Nephron (organoid): ENCODE measurements around the gene SLC48A1.

Experiments
- H3K27ac Mint-ChIP-seq, 3 experiments: 2 replicates each; pipeline ENCODE4 v1.8.0; 2020; ENCODE audit warnings: mixed read lengths in 3 of 3, mild to moderate bottlenecking in 2 of 3, moderate library complexity in 1 of 3
- H3K27me3 Mint-ChIP-seq: 2 replicates; pipeline ENCODE4 v1.8.0; 2021; ENCODE audit warnings: low read depth, mild to moderate bottlenecking, moderate library complexity, mixed read lengths
- H3K36me3 Mint-ChIP-seq: 2 replicates; pipeline ENCODE4 v1.8.0; 2020; ENCODE audit warnings: low read depth, mixed read lengths
- H3K4me1 Mint-ChIP-seq: 2 replicates; pipeline ENCODE4 v1.8.0; 2020; ENCODE audit warnings: mixed read lengths
- H3K4me3 Mint-ChIP-seq, 3 experiments: 2 replicates each; pipeline ENCODE4 v1.8.0; 2020; ENCODE audit warnings: mild to moderate bottlenecking in 3 of 3, mixed read lengths in 3 of 3, moderate library complexity in 2 of 3
- H3K9me3 Mint-ChIP-seq: 2 replicates; pipeline ENCODE4 v1.8.0; 2020; ENCODE audit warnings: mixed read lengths
- TF ChIP-seq, protein P1 (sequence below), 3 experiments: fragments of 200-600 bp; sonication (generic); IDR thresholded peaks; one replicate each; pipeline ENCODE4 v1.5.0; 2021; ENCODE audit warnings: antibody characterized with exemption in 3 of 3; ENCODE audit not compliant: unreplicated experiment in 3 of 3

Gene SLC48A1

DNA sequence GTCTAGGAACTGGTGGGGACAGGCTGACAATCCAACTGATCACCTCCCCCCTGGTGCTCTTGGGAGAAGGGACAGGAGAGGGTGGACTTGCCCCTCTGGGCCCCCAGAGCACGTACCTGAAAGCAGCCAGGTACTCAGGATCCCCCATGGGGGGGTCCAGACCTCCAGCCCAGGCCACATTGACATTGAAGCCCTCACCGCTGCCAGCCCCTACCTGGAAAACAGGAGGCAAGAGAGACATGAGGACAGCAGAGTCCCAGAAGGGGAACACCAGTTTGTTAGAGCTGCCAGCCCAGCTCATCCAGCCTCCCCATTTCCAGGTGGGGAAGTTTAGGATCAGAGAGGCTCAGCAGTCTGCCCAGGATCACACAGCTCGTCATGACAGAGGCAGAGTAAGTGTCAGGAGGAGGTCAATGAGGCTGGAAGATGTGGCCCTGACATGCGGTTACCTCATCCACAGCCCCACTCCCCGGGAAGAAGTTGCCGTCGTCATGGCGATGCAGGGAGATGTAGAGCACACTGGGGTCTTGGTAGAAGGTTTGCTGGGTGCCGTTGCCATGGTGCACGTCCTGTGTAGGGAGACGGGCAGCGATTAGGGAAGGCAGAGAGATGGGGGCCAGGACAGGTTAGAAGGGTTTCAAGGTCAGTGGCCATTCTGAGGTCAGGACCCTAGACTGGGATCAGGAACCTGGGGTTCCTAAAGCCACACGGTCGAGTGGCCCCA, 14.7 kb downstream of the SLC48A1 start:
- no peaks in the 10 kb centered on the region for H3K27me3 Mint-ChIP-seq
- H3K4me1 Mint-ChIP-seq, result no peaks in the 10 kb centered on the region
- peaks cover 58% of the 10 kb centered on the region for H3K36me3 Mint-ChIP-seq
- no peak overlapping the region for H3K27ac Mint-ChIP-seq
- no peaks in the 10 kb centered on the region for H3K9me3 Mint-ChIP-seq
- H3K4me3 Mint-ChIP-seq, result no peak overlapping the region
- TF ChIP-seq, protein P1, sequence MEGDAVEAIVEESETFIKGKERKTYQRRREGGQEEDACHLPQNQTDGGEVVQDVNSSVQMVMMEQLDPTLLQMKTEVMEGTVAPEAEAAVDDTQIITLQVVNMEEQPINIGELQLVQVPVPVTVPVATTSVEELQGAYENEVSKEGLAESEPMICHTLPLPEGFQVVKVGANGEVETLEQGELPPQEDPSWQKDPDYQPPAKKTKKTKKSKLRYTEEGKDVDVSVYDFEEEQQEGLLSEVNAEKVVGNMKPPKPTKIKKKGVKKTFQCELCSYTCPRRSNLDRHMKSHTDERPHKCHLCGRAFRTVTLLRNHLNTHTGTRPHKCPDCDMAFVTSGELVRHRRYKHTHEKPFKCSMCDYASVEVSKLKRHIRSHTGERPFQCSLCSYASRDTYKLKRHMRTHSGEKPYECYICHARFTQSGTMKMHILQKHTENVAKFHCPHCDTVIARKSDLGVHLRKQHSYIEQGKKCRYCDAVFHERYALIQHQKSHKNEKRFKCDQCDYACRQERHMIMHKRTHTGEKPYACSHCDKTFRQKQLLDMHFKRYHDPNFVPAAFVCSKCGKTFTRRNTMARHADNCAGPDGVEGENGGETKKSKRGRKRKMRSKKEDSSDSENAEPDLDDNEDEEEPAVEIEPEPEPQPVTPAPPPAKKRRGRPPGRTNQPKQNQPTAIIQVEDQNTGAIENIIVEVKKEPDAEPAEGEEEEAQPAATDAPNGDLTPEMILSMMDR (IDR thresholded peaks at IDR 0.05; ENCODE audit: unreplicated experiment in 3 of 3), result no peak

DNA sequence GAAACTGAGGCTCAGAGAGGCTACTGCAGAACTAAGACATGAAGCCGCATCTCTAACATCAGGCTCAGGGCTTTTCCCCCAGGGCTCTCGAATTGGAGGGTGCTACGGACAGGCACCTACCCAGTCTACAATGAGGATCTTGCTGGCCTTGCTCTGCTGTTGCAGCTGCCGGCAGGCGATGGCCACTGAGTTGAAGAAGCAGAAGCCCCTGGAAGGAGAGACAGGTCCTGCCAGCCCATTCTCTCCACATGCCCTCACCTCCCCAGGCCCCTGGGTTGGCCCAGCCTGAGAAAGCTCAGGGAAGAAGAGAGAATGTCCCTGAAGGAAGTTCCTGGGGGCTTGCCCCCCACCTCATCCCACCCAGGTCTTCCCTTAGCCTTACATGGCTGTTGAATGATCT, 16.1 kb downstream of the SLC48A1 start:
- Mint-ChIP-seq H3K27me3 (no peaks in the 10 kb centered on the region), H3K4me3 (no peak overlapping the region), H3K4me1 (no peaks in the 10 kb centered on the region), H3K36me3 (peaks cover 64% of the 10 kb centered on the region), H3K9me3 (no peaks in the 10 kb centered on the region), H3K27ac (no peak overlapping the region)
- TF ChIP-seq, protein P1 (IDR thresholded peaks at IDR 0.05; ENCODE audit: unreplicated experiment in 3 of 3), result no peak

DNA sequence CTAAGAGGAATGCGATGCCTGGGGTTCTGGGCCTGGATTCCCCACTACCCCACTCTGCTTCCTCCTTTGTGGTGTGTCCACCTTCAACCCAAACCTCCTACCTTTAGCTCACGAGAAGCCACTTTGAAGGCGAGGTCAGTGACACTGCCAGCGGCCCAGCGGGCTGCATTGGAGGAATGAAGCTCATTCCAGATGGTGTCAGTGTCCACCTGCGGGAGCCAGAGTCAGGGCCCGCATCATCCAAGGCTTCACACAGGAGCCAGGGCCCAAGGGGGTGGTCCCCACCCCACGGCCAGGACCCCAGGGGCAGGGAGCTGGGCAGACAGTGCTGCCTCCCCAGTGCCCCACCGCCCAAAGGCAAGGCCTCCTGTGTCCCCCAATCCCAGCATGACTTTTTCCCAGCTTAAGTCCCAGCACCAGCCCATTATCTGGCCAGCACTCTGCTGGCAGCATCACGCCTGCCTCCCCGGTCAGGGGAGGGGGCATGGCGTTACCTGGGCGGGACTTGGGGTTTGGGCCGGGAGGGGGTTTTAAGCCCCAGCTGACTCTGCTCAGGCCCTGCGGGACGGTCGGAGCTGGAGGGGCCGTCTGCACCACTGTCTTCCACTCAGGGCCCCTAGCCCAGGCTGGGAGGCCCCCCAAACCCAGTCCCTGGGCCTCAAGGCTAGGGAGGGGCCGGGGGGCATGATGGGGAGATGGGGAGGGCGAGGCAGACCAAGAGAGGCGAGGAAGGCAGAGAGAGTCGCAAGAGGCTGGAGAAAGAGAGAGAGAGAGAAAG, 16.9 kb downstream of the SLC48A1 start:
- H3K27me3 Mint-ChIP-seq, result no peaks in the 10 kb centered on the region
- H3K4me1 Mint-ChIP-seq, result no peaks in the 10 kb centered on the region
- H3K27ac Mint-ChIP-seq, result no peak overlapping the region
- H3K9me3 Mint-ChIP-seq, result no peaks in the 10 kb centered on the region
- TF ChIP-seq, protein P1 (IDR thresholded peaks at IDR 0.05; ENCODE audit: unreplicated experiment in 3 of 3), result no peak
- H3K36me3 Mint-ChIP-seq, result peaks cover 61% of the 10 kb centered on the region
- no peak overlapping the region for H3K4me3 Mint-ChIP-seq

DNA sequence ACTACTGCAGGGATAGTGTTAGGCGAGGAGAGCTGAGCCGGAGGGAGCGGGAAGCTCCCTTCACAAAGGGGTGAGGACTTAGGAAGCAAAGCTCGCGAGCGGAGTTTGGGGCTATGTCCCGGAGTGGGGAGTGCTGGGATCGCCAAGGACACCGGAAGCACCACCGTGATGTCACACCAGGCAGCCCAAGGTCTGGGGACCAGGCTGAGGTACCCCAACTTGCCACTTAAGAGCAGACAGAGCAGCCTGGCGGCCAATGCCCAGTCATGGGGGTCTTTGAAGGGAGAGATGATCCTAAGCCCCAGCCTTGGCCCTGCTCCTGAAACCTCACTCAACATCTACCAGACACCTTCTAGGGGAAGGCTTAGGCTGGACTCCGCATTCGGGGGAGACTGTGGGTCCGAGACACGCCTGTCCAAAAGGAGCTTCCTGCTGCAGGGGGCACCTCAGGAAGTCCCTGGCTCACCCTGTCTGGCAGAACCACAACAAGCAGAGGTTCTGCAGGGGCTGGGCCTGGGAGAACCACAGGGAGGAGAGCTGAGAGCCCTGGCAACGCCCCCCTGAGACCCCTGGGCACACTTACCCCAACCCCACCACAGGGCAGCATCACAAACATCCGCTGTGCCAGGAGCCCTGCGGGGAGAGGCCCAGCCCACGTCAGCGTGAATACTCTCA, 17.8 kb downstream of the SLC48A1 start:
- TF ChIP-seq, protein P1 (IDR thresholded peaks at IDR 0.05; ENCODE audit: unreplicated experiment in 3 of 3), result no peak
- Mint-ChIP-seq H3K36me3 (peaks cover 56% of the 10 kb centered on the region), H3K4me1 (no peaks in the 10 kb centered on the region), H3K27ac (no peak overlapping the region), H3K27me3 (no peaks in the 10 kb centered on the region), H3K9me3 (no peaks in the 10 kb centered on the region), H3K4me3 (no peak overlapping the region)

DNA sequence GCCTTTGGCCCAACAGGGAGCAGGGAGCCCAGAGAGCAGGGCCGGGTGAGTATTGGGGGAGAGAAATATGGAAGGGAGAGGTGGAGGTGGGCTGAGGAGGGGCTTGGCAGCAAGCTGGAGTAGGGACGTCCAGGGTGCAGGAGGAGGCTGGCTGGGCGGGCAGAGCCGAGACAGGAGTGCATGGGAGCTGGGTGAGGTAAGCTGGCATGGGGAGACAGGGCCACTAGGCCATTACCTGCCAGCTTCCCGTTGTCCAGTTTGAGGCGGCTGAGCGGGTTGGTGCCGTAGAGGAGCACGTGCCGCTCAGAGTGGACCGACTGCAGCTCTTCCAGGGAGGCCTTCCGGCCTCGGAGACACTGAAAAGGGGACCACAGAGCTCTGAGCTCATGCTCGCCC, 18.3 kb downstream of the SLC48A1 start:
- no peaks in the 10 kb centered on the region for H3K4me1 Mint-ChIP-seq
- H3K9me3 Mint-ChIP-seq, result no peaks in the 10 kb centered on the region
- H3K27me3 Mint-ChIP-seq, result no peaks in the 10 kb centered on the region
- H3K27ac Mint-ChIP-seq, result no peak overlapping the region
- H3K36me3 Mint-ChIP-seq, result peaks cover 54% of the 10 kb centered on the region
- TF ChIP-seq, protein P1 (IDR thresholded peaks at IDR 0.05; ENCODE audit: unreplicated experiment in 3 of 3), result no peak
- no peak overlapping the region for H3K4me3 Mint-ChIP-seq
